ENCODE data around the gene NUP160. TPM values are rescaled to one million over a fixed set of nuclear protein-coding genes. Genes with fewer than 3 reads are reported as not detected.
"Not testable (repeated sequence)": the region's sequence is repeated elsewhere in the genome, so short reads cannot be mapped to it uniquely, and the experiment has no call there.

NUP160 gene
- polyA plus RNA-seq, 4 donors: 7.8 to 39.4 (median 11.7) TPM

DNA sequence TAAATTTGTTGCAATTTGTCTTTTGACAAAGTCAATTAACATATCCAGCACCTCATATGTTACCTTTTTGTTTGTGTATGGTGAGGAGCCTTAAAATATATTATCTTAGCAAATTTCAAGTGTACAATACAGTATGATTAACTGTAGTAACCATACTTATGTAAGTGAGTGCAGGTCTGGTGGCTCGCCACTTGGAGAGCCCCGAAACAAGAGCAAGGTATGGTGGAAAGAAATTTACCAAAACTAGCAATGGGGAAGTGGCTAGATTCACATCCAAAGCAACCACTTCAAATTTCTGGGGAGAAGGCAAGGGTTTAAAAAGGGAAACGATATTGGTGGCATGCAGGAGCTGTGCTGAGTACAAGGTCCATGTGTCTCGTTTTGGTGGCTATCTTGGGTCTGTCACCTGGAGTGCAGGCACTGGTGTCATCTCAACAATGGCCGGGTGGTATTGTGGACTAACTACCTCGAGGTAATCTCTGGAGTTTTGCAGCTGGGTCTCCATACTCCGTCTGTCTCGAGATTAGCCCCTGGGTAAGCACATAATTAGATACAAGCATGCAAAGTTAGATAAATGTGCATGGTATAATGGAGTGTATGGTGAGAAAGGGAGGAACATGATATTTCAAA is 72.8 kb downstream of the NUP160 start:
- H3K9me3 ChIP-seq (ENCODE audit: control insufficient read depth in 2 of 2, insufficient read depth in 1 of 2, low read depth in 1 of 2, low read length in 1 of 2): no peaks in the 10 kb centered on the region
- H3K36me3 ChIP-seq (ENCODE audit: control insufficient read depth in 3 of 3, insufficient read depth in 2 of 3, low read depth in 1 of 3, low read length in 3 of 3): peaks cover 4 to 38% (median 7%) of the 10 kb centered on the region in 3 donors
- FAIRE-seq (no peak), DNase-seq (peak in 1 of 2 donors; percentile 36)
- H3K27me3 ChIP-seq (ENCODE audit: control insufficient read depth in 3 of 3, insufficient read depth in 3 of 3, low read length in 3 of 3): no peaks in the 10 kb centered on the region
- 67 to 76% (median 74%) methylated on average over 8 of the region's 8 CpGs for WGBS, 3 donors
- H3K27ac ChIP-seq (ENCODE audit: low read depth in 1 of 3, low read length in 2 of 3): no peak overlapping the region
- H3K4me1 ChIP-seq (ENCODE audit: control insufficient read depth in 3 of 3, insufficient read depth in 2 of 3, low read depth in 1 of 3, low read length in 2 of 3): no peaks in the 10 kb centered on the region
- H3K4me3 ChIP-seq (ENCODE audit: low read depth in 1 of 3, low read length in 3 of 3): no peak overlapping the region

DNA sequence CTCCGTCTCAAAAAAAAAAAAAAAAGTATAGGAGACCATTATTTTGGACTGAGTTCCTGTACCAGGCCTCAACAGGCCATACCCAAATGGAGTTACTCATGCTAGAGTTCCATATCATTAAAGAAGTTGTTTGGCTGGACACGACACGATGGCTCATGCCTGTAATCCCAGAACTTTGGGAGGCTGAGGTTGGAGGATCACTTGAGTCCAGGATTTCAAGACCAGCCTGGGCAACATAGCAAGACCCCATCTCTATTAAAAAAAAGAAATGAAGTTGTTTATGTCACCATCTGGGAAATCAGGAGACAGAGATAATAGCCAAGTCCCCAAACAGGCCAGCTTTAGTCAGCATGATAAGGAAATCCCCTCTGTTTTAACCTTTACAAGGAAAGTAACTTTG is 74.3 kb downstream of the NUP160 start:
- 95 to 99% (median 98%) methylated on average over 3 of the region's 3 CpGs for WGBS, 3 donors
- Histone ChIP-seq H3K27ac (ENCODE audit: low read depth in 1 of 3, low read length in 2 of 3) (no peak overlapping the region), H3K4me1 (ENCODE audit: control insufficient read depth in 3 of 3, insufficient read depth in 2 of 3, low read depth in 1 of 3, low read length in 2 of 3) (peaks cover 0 to 3% (median 2%) of the 10 kb centered on the region in 3 donors), H3K27me3 (ENCODE audit: control insufficient read depth in 3 of 3, insufficient read depth in 3 of 3, low read length in 3 of 3) (no peaks in the 10 kb centered on the region), H3K36me3 (ENCODE audit: control insufficient read depth in 3 of 3, insufficient read depth in 2 of 3, low read depth in 1 of 3, low read length in 3 of 3) (peaks cover 3 to 30% (median 3%) of the 10 kb centered on the region in 3 donors), H3K4me3 (ENCODE audit: low read depth in 1 of 3, low read length in 3 of 3) (no peak overlapping the region), H3K9me3 (ENCODE audit: control insufficient read depth in 2 of 2, insufficient read depth in 1 of 2, low read depth in 1 of 2, low read length in 1 of 2) (no peaks in the 10 kb centered on the region)
- DNase-seq (no peak), FAIRE-seq (no peak)

DNA sequence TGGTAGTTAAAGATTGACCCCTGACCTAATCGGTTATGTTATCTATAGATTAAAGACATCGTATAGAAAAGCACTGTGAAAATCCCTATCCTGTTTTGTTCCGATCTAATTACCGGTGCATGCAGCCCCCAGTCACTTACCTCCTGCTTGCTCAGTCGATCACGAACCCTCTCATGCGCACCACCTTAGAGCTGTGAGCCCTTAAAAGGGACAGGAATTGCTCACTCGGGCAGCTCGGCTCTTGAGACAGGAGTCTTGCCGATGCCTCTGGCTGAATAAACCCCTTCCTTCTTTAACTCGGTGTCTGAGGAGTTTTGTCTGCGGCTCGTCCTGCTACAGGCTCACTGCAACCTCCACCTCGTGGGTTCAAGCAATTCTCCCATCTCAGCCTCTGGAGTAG is 78.6 kb downstream of the NUP160 start:
- 64 to 81% (median 72%) methylated on average over 14 of the region's 14 CpGs for WGBS, 3 donors
- not testable (repeated sequence) for FAIRE-seq; H3K27me3 ChIP-seq (ENCODE audit: control insufficient read depth in 3 of 3, insufficient read depth in 3 of 3, low read length in 3 of 3); H3K36me3 ChIP-seq (ENCODE audit: control insufficient read depth in 3 of 3, insufficient read depth in 2 of 3, low read depth in 1 of 3, low read length in 3 of 3); H3K9me3 ChIP-seq (ENCODE audit: control insufficient read depth in 2 of 2, insufficient read depth in 1 of 2, low read depth in 1 of 2, low read length in 1 of 2); H3K27ac ChIP-seq (ENCODE audit: low read depth in 1 of 3, low read length in 2 of 3); H3K4me3 ChIP-seq (ENCODE audit: low read depth in 1 of 3, low read length in 3 of 3); DNase-seq
- H3K4me1 ChIP-seq (ENCODE audit: control insufficient read depth in 3 of 3, insufficient read depth in 2 of 3, low read depth in 1 of 3, low read length in 2 of 3): peaks cover 0 to 18% (median 2%) of the 10 kb centered on the region in 3 donors

DNA sequence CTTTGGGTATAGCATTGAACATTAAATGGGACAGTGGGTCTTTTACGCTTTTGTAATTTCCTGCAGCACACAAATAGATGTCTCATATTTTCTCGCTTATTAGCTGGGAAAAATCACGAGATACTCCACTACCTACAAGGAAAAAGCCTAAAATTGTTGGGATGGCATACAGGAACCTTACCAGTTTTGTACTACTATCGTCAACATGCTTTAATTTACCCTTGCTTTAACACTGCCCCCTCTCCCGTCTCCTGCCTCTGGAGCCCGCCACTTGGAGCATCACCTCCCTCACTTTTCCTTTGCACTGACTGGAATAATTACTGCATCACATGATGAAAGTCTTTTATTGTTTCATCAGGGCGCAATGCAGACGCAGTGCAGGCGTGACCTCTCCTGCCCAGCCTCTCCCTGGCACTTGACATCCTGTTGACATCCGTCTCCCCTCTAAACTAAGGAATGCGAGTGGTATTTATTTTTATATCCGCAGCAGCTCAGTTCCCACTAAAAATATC is 80.0 kb downstream of the NUP160 start:
- peak overlapping the region; percentile 97 to 98 (median 97) for H3K27ac ChIP-seq (ENCODE audit: low read depth in 1 of 3, low read length in 2 of 3)
- WGBS, 3 donors: 6 to 11% (median 7%) methylated on average over 12 of the region's 12 CpGs
- FAIRE-seq: no peak

DNA sequence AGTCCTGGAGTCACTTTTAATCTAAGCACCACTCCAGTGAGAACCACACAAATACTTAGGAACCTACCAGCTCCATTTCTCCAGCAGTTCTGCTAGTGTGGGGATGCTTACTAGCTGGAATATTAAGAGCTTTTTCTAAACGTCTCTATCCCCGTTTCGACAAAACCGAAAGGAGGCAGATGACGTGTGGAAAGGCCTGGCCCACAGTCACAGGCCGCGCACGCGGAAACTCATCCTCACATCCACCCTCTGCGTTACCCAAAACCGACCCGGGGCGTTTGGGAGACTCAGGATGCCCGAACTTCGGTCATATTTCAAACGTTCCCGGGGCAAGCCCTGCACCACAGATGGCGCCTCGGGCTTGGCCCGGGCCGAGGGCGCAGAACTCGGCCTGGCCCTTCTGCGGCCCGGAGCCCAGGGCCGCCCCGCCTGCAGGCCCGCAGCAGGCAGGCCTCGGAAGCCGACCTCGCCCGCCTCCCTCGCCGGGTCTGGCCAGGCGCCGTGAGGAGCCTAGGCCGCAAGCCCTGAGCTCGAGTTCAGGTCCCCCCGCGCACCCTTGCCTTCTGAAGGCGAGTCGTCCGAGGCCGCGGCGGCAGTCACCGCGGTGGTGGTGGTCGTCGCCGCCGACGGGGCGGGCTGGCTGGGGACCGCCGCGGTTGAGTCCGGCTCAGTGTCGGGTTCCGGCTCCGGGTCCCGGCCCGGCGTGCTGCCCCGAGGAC is 81.5 kb downstream of the NUP160 start:
- Histone ChIP-seq H3K36me3 (ENCODE audit: control insufficient read depth in 3 of 3, insufficient read depth in 2 of 3, low read depth in 1 of 3, low read length in 3 of 3) (peaks cover 4 to 28% (median 10%) of the 10 kb centered on the region in 3 donors), H3K27me3 (ENCODE audit: control insufficient read depth in 3 of 3, insufficient read depth in 3 of 3, low read length in 3 of 3) (no peaks in the 10 kb centered on the region), H3K27ac (ENCODE audit: low read depth in 1 of 3, low read length in 2 of 3) (peak overlapping the region; percentile 95 to 100 (median 99)), H3K9me3 (ENCODE audit: control insufficient read depth in 2 of 2, insufficient read depth in 1 of 2, low read depth in 1 of 2, low read length in 1 of 2) (no peaks in the 10 kb centered on the region), H3K4me1 (ENCODE audit: control insufficient read depth in 3 of 3, insufficient read depth in 2 of 3, low read depth in 1 of 3, low read length in 2 of 3) (peaks cover 0 to 18% (median 2%) of the 10 kb centered on the region in 3 donors), H3K4me3 (ENCODE audit: low read depth in 1 of 3, low read length in 3 of 3) (peak overlapping the region; percentile 57 to 97 (median 93))
- WGBS, 3 donors: 0% methylated on average over 35 to 65 of the region's 65 CpGs
- DNase-seq (peak; percentile 79 to 94), FAIRE-seq (no peak)

More for the DNA sequence above, 80.0 kb downstream of the NUP160 start:
- H3K4me3 ChIP-seq (ENCODE audit: low read depth in 1 of 3, low read length in 3 of 3): peak overlapping the region in 2 of 3 donors; percentile 56
- H3K36me3 ChIP-seq (ENCODE audit: control insufficient read depth in 3 of 3, insufficient read depth in 2 of 3, low read depth in 1 of 3, low read length in 3 of 3): peaks cover 3 to 13% (median 3%) of the 10 kb centered on the region in 3 donors
- peaks cover 0 to 18% (median 2%) of the 10 kb centered on the region in 3 donors for H3K4me1 ChIP-seq (ENCODE audit: control insufficient read depth in 3 of 3, insufficient read depth in 2 of 3, low read depth in 1 of 3, low read length in 2 of 3)
- DNase-seq: peak; percentile 83 to 86
- H3K27me3 ChIP-seq (ENCODE audit: control insufficient read depth in 3 of 3, insufficient read depth in 3 of 3, low read length in 3 of 3): no peaks in the 10 kb centered on the region
- no peaks in the 10 kb centered on the region for H3K9me3 ChIP-seq (ENCODE audit: control insufficient read depth in 2 of 2, insufficient read depth in 1 of 2, low read depth in 1 of 2, low read length in 1 of 2)

DNA sequence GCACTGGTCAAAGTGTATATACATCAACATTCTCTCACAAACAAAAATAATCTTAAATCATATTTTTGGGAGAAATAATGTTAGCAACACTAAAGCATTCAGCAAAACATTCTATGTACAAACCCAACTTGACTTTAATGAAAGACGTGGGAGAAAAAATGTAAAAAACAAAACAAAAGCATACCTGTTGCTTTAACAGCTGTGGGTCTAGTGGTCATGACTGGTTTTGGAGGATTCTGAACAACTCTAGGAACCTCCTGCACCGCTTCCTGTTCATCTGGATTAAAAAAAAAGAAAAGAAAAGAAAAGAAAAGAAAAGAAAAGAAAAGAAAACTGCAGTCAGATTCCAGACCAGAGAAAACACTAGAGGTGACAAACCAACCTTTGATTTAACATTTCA is 83.1 kb downstream of the NUP160 start:
- Histone ChIP-seq H3K9me3 (ENCODE audit: control insufficient read depth in 2 of 2, insufficient read depth in 1 of 2, low read depth in 1 of 2, low read length in 1 of 2) (no peaks in the 10 kb centered on the region), H3K36me3 (ENCODE audit: control insufficient read depth in 3 of 3, insufficient read depth in 2 of 3, low read depth in 1 of 3, low read length in 3 of 3) (peaks cover 10 to 40% (median 15%) of the 10 kb centered on the region in 3 donors), H3K4me1 (ENCODE audit: control insufficient read depth in 3 of 3, insufficient read depth in 2 of 3, low read depth in 1 of 3, low read length in 2 of 3) (peaks cover 0 to 18% (median 2%) of the 10 kb centered on the region in 3 donors), H3K27me3 (ENCODE audit: control insufficient read depth in 3 of 3, insufficient read depth in 3 of 3, low read length in 3 of 3) (no peaks in the 10 kb centered on the region), H3K27ac (ENCODE audit: low read depth in 1 of 3, low read length in 2 of 3) (no peak overlapping the region), H3K4me3 (ENCODE audit: low read depth in 1 of 3, low read length in 3 of 3) (no peak overlapping the region)
- WGBS, 3 donors: 47 to 70% (median 48%) methylated on average over 2 of the region's 2 CpGs
- no peak for FAIRE-seq
- no peak for DNase-seq

DNA sequence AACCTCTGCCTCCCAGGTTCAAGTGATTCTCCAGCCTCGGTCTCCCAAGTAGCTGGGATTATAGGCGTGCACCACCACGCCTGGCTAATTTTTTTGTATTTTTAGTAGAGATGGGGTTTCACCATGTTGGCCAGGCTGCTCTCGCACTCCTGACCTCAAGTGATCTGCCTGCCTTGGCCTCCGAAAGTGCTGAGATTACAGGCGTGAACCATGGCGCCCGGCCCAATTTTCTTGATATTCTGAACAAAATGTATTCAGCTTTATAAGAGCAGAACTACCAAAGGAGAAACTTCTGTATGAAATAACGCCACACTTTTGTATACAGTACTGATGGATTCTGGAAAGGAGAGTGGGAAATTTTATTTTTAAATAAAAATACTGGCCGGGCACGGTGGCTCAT is 88.9 kb downstream of the NUP160 start:
- DNase-seq; H3K4me3 ChIP-seq (ENCODE audit: low read depth in 1 of 3, low read length in 3 of 3); H3K27me3 ChIP-seq (ENCODE audit: control insufficient read depth in 3 of 3, insufficient read depth in 3 of 3, low read length in 3 of 3); FAIRE-seq; H3K4me1 ChIP-seq (ENCODE audit: control insufficient read depth in 3 of 3, insufficient read depth in 2 of 3, low read depth in 1 of 3, low read length in 2 of 3); H3K27ac ChIP-seq (ENCODE audit: low read depth in 1 of 3, low read length in 2 of 3); H3K9me3 ChIP-seq (ENCODE audit: control insufficient read depth in 2 of 2, insufficient read depth in 1 of 2, low read depth in 1 of 2, low read length in 1 of 2): not testable (repeated sequence)
- 88 to 93% (median 90%) methylated on average over 11 of the region's 11 CpGs for WGBS, 3 donors
- peaks cover 19 to 71% (median 31%) of the 10 kb centered on the region in 3 donors for H3K36me3 ChIP-seq (ENCODE audit: control insufficient read depth in 3 of 3, insufficient read depth in 2 of 3, low read depth in 1 of 3, low read length in 3 of 3)

DNA sequence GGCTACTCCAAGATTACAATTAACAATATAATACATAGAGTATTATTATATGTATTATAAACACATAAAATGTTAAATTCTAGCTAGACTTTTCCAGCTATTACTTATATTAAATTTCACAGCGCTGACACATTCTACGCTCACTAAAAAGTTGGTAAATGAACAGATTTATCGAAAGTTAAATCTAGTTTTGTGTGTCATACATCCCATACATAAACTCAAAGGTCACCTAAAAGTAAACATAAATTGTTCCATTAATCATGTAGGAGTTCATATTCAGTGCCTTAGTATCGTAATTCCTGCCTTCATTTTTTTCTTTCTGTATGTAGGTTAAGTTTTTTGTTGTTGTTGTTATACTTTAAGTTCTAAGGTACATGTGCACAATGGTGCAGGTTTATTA is 91.9 kb downstream of the NUP160 start:
- Histone ChIP-seq H3K9me3 (ENCODE audit: control insufficient read depth in 2 of 2, insufficient read depth in 1 of 2, low read depth in 1 of 2, low read length in 1 of 2) (no peaks in the 10 kb centered on the region), H3K4me3 (ENCODE audit: low read depth in 1 of 3, low read length in 3 of 3) (no peak overlapping the region), H3K27me3 (ENCODE audit: control insufficient read depth in 3 of 3, insufficient read depth in 3 of 3, low read length in 3 of 3) (no peaks in the 10 kb centered on the region), H3K4me1 (ENCODE audit: control insufficient read depth in 3 of 3, insufficient read depth in 2 of 3, low read depth in 1 of 3, low read length in 2 of 3) (no peaks in the 10 kb centered on the region), H3K36me3 (ENCODE audit: control insufficient read depth in 3 of 3, insufficient read depth in 2 of 3, low read depth in 1 of 3, low read length in 3 of 3) (peaks cover 14 to 73% (median 45%) of the 10 kb centered on the region in 3 donors), H3K27ac (ENCODE audit: low read depth in 1 of 3, low read length in 2 of 3) (no peak overlapping the region)
- DNase-seq (no peak), FAIRE-seq (no peak)
- WGBS, 3 donors: 74 to 86% (median 75%) methylated on average over 4 of the region's 4 CpGs

All from small intestine (tissue), 7 donors.